G401 (cell line): ENCODE results near the gene OR1A2. TPM values are rescaled to one million over a fixed set of nuclear protein-coding genes. Genes with fewer than 3 reads are reported as not detected.
"Not testable (repeated sequence)": the region's sequence is repeated elsewhere in the genome, so short reads cannot be mapped to it uniquely, and the experiment has no call there.

Source experiments
- DNase-seq: peaks from one replicate; pipeline ENCODE4 v3.0.0-alpha.2; 2015; ENCODE audit warnings: low spot score
- in situ Hi-C: cut with HindIII; loops from 2 replicates; pipeline ENCODE4 v1.10.0; 2016; ENCODE audit warnings: low sequenced_read_pairs, mixed read lengths
- total RNA-seq: library from RNA; depleted of rRNA; stranded (reverse); fragments of >200 nt; shearing (Covaris generic); gene quantifications from 2 replicates; pipeline ENCODE4 v1.2.3, GENCODE V29; 2014; rRNA removed

Gene OR1A2, protein sequence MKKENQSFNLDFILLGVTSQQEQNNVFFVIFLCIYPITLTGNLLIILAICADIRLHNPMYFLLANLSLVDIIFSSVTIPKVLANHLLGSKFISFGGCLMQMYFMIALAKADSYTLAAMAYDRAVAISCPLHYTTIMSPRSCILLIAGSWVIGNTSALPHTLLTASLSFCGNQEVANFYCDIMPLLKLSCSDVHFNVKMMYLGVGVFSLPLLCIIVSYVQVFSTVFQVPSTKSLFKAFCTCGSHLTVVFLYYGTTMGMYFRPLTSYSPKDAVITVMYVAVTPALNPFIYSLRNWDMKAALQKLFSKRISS
- not detected in 2 replicates for total RNA-seq

GRCh38 chr17:3197219-3197618 is at the start of gene OR1A2:
Gene OR1A2 (plus strand): TSS chr17:3197519. CDS start chr17:3197519, 0 bp downstream.
- DNase-seq: no peak
- in situ Hi-C loops: no loop called here

GRCh38 chr17:3157218-3157617 is 40.1 kb upstream of the OR1A2 start:
- DNase-seq: no peak
- in situ Hi-C loops: no loop called here

DNA sequence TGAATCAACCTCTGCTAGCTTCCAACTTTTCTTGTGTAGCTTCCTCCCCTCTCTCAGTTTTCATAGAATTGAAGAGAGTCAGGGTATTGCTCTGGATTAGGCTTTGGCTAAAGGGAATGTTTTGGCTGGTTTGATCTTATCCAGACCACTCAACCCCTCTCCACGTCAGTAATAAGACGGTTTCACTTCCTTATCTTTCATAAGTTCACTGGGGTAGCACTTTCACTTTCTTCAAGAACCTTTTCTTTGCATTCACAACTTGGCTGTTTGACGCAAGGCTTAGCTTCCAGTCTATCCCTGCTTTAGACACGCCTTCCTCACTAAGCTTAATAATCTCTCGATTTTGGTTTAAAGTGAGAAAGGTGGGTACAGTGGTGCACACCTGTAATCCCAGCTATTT is 29.7 kb upstream of the OR1A2 start:
- in situ Hi-C loops: no loop called here

GRCh38 chr17:3189961-3190360 is 7.4 kb upstream of the OR1A2 start:
- DNase-seq: no peak
- in situ Hi-C loops: no loop called here

More for the DNA sequence above, 29.7 kb upstream of the OR1A2 start:
- no peak for DNase-seq

DNA sequence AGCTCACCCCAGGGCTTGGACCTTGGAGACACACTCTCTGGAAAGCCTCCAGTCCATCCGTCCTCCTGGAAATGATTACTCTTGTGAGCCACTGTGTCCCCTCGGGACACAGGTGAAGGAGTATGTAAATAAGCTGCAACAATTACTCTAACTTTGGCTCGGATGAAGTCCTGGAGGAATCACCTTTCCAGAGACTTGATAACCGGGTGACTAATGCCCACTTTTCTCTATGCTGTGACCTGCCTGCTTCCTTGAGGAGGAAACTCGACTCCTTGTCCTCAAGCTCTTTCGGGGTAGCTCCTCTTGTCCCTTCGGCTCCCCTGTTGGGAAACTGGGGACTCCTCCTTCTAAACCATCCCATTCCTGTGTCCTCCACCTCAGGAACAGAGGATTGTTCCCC is 10.0 kb downstream of the OR1A2 start, which contains the start of gene OR1A1:
Gene OR1A1 (plus strand): TSS at position 301 of the 400 bp plus-strand sequence. CDS start 7,954 bp downstream, outside the sequence.
- in situ Hi-C loops: no loop called here
- no peak for DNase-seq

DNA sequence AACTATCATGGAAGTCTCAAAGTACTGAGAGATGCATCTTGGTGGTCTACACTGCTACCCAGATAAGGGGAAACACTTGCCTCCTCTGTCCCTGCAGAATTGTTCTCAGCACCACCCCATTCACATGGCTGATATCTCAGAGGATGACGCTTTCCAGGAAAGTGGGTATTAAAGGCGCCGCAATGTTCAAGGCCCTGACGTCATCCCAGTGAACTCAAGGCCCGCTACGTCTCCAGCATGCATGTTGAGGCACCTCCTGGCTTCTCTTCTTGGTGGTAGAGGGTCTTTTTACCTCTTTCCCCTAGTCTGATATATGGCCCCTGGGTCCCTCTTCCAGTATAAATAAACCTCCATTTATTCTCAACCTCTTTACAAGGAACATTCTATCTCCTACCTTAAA is 11.2 kb downstream of the OR1A2 start:
- in situ Hi-C loops: no loop called here
- no peak for DNase-seq

GRCh38 chr17:3213001-3213400 is 15.7 kb downstream of the OR1A2 start:
- DNase-seq: no peak
- in situ Hi-C loops: no loop called here

DNA sequence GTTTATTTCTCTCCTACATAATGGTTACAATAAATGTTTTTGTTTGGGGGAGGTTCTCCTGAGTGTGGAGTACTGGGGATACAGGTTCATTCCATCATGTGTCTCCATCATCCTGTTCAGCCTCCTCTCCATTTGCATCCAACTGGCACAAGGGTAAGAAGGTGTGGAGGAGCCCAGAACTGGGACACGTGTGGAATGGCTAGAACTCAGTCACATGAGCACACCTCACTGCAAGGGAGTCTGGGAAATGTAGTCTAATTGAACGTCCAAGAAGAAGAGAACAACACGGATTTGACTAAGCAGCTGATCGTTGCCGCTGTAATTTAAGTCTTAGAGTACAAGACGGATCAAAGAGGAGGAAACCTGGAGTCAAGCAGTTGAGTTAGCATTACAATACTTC is 16.3 kb downstream of the OR1A2 start:
- in situ Hi-C loops: no loop called here
- DNase-seq: no peak

- DNase-seq, in situ Hi-C loops: not testable (repeated sequence)
These were observed 22.7 kb downstream of the OR1A2 start for GRCh38 chr17:3219978-3220377.

DNA sequence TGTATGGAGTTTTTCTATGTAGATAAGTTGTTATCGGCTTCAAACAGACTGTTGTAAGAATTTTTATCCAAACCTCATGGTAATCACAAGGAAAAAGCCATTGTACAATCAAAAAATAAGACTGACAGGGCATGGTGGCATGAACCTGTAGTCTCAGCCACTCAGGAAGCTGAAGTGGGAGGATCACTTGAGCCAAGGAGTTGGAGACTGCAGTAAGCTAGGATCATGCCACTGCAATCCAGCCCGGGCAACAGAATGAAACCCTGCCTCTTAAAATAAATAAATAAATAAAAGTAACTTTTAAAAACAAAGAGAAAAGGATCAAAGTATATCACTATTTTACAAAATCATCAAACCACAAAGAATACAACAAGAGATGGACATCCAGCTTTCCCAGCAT is 24.5 kb downstream of the OR1A2 start:
- in situ Hi-C loops: no loop called here
- no peak for DNase-seq

- no peak for DNase-seq
- in situ Hi-C loops: no loop called here
These were observed 25.2 kb downstream of the OR1A2 start for GRCh38 chr17:3222505-3222904.

DNA sequence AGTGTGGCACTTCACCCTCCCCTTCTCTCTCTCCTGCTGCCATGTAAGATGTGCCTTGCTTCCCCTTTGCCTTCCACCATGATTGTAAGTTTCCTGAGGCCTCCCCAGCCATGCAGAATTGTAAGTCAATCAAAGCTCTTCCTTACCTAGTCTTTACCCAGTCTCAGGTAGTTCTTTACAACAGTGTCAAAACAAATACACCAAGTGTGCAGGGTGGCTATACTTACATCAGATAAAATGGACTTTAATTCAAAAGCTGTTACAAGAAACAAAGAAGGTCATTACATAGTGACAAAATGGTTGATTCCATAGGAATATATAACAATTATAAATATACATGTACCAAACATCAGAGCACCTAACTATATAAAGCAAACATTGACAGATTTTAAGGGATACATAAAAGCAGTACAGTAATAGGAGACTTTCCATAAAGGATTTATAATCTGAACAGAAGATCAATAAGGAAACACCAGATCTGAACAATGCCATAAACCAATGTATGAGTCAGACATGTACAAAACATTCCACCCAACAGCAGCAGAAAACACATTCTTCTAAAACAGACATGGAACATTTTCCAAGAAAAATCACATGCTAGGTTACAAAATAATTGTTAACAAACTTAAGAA is 27.5 kb downstream of the OR1A2 start:
- in situ Hi-C loops, DNase-seq: not testable (repeated sequence)

DNA sequence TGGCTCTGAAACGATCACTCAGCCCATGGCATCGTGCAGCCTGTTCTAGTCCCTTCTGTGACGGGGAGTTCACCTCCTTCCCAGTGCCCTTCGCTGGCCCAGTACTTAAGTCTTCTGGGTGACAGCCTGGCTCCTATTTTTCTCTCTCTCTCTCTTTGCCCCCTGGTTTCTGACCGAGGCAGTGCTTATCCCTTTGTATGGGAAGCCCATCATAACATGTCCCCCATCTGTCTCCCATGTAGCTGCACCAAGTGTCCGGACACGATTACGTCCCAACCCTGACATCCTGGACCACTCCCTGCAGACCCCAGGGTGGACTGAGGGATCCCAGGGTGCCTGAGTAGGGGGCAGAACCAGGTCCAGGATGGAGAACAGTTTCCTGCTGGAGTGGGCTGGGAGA is 35.0 kb downstream of the OR1A2 start:
- in situ Hi-C loops: not testable (repeated sequence)

DNA sequence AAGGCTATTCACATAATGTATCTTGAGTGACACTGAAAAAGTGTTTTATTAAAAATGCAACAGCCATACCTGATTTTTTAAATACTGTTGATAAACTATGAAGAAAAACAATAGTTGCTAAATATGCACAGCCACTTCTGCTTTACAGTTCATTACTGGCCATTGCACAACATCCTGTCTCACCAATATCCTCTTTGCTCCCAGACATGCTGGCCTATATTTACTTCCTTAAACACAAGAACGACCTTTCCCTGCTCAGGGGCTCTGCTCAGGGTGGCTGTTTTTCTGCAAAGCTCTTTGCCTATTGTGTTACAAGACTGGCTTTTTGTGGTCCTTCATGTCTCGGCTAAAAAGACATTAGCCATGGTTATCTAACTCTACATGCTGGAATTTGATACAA is 41.4 kb downstream of the OR1A2 start:
- in situ Hi-C loops, DNase-seq: not testable (repeated sequence)

More for the DNA sequence above, 35.0 kb downstream of the OR1A2 start:
- DNase-seq: not testable (repeated sequence)

GRCh38 chr17:3241044-3241443 is 43.7 kb downstream of the OR1A2 start:
- DNase-seq, in situ Hi-C loops: not testable (repeated sequence)

DNA sequence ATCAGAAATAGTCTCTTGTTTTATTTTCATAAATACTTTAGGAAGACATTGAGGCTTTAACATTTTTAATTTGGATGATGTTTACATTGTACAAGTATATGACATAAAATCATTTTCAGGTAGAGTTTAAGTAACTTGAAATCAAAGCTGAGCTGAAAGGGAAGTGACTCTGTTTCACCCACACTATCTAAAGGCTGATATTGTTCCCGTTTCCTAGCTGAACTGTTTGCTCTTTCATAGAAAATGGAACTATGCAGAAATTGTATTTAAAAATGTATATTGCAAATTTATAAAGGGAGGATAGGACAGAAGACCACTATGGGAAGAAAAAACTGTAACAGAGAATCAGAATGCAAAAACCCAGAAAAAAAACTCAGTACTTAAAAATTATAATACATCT is 47.5 kb downstream of the OR1A2 start:
- DNase-seq, in situ Hi-C loops: not testable (repeated sequence)

Other genes starting within 250 kb of the OR1A2 start
- gene OR1D5, start 133.9 kb upstream of the OR1A2 start, total RNA-seq: not detected in 2 replicates
- gene OR1D2, start 93.1 kb upstream of the OR1A2 start, total RNA-seq: not detected in 2 replicates
- not detected in 2 replicates for gene OR1G1, start 70.0 kb upstream of the OR1A2 start, total RNA-seq
- not detected in 2 replicates for gene OR1A1, start 10.1 kb downstream of the OR1A2 start, total RNA-seq
- not detected in 2 replicates for gene OR3A1, start 100.8 kb downstream of the OR1A2 start, total RNA-seq
- not detected in 2 replicates for gene OR3A2, start 188.8 kb downstream of the OR1A2 start, total RNA-seq
- gene OR1E1, start 200.9 kb downstream of the OR1A2 start, total RNA-seq: not detected in 2 replicates
- not detected in 2 replicates for gene OR3A3, start 213.9 kb downstream of the OR1A2 start, total RNA-seq
- not detected in 2 replicates for gene OR1E2, start 236.3 kb downstream of the OR1A2 start, total RNA-seq